SK-N-MC (cell line): Measurements from ENCODE around the gene FTMT.

Source experiments
- EZH2 ChIP-seq: fragments of 200-600 bp; sonication (generic); IDR thresholded peaks from one replicate; pipeline ENCODE4 v1.6.1; 2017; ENCODE audit warnings: antibody characterized with exemption
- FOXP2 ChIP-seq: optimal IDR thresholded peaks from 2 replicates; pipeline ENCODE3; 2011; ENCODE audit warnings: mild to moderate bottlenecking, moderate library complexity; ENCODE audit not compliant: insufficient read depth; ENCODE audit errors: extremely low read length, control extremely low read depth
- POLR2AphosphoS5 ChIP-seq: IDR thresholded peaks from 2 replicates; pipeline ENCODE4 v1.6.1; 2012; ENCODE audit warnings: mild to moderate bottlenecking, low read depth, low read length, borderline replicate concordance

- TF ChIP-seq EZH2 (no peak), POLR2AphosphoS5 (no peak), FOXP2 (no peak)
Observed at GRCh38 chr5:121872856-121873255, 21.2 kb downstream of the FTMT start.
